ENCODE measurements around the gene MTARC2. TPM values are rescaled to one million over a fixed set of nuclear protein-coding genes. Genes with fewer than 3 reads are reported as not detected.

MTARC2 gene
- total and polyA plus RNA-seq, 2 of the 13 experiments (the other 11 are each of a cell fraction or from before 2014, with no cell fraction given), result 8.5 to 10.1 TPM

DNA sequence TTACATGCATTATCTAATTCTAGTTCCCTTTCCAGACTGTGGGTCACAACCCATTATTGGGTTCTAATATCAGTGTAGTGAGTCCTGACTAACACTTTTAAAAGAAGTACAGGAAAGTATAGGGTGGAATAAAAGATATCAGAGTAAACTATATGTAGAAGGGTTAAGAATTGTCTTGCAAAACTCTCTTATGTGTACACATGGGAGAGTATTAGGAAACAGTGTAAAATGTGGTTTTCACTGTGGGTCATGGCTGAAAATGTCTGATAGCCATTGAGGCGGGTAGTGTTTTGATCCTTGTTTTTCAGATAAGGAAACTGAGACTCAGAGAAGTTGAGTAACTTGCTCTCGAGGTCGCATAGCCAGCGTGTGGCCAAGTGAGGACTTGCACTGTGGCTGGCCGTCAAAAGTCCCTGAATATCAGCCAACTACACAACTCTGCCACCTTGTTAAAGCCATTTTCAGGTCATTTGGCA, 20.0 kb downstream of the MTARC2 start (continued):
- TF ChIP-seq, protein P1, sequence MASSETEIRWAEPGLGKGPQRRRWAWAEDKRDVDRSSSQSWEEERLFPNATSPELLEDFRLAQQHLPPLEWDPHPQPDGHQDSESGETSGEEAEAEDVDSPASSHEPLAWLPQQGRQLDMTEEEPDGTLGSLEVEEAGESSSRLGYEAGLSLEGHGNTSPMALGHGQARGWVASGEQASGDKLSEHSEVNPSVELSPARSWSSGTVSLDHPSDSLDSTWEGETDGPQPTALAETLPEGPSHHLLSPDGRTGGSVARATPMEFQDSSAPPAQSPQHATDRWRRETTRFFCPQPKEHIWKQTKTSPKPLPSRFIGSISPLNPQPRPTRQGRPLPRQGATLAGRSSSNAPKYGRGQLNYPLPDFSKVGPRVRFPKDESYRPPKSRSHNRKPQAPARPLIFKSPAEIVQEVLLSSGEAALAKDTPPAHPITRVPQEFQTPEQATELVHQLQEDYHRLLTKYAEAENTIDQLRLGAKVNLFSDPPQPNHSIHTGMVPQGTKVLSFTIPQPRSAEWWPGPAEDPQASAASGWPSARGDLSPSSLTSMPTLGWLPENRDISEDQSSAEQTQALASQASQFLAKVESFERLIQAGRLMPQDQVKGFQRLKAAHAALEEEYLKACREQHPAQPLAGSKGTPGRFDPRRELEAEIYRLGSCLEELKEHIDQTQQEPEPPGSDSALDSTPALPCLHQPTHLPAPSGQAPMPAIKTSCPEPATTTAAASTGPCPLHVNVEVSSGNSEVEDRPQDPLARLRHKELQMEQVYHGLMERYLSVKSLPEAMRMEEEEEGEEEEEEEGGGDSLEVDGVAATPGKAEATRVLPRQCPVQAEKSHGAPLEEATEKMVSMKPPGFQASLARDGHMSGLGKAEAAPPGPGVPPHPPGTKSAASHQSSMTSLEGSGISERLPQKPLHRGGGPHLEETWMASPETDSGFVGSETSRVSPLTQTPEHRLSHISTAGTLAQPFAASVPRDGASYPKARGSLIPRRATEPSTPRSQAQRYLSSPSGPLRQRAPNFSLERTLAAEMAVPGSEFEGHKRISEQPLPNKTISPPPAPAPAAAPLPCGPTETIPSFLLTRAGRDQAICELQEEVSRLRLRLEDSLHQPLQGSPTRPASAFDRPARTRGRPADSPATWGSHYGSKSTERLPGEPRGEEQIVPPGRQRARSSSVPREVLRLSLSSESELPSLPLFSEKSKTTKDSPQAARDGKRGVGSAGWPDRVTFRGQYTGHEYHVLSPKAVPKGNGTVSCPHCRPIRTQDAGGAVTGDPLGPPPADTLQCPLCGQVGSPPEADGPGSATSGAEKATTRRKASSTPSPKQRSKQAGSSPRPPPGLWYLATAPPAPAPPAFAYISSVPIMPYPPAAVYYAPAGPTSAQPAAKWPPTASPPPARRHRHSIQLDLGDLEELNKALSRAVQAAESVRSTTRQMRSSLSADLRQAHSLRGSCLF (CRISPR knock-in tag; IDR thresholded peaks at IDR 0.05; ENCODE audit: borderline replicate concordance), result no peak
- TF ChIP-seq XBP1 (CRISPR knock-in tag; IDR thresholded peaks at IDR 0.05) (no peak), ZNF615 (CRISPR knock-in tag; IDR thresholded peaks at IDR 0.05; ENCODE audit: borderline replicate concordance) (no peak), HDAC2 (CRISPR knock-in tag; IDR thresholded peaks at IDR 0.05) (0 out of 2 replicates have a peak, but pooled peaks have one; percentile 16), ZNF776 (CRISPR knock-in tag; IDR thresholded peaks at IDR 0.05) (no peak), ETV5 (CRISPR knock-in tag; IDR thresholded peaks at IDR 0.05; ENCODE audit: borderline replicate concordance) (no peak), NFKBIZ (CRISPR knock-in tag; IDR thresholded peaks at IDR 0.05) (no peak), ZNF546 (CRISPR knock-in tag; conservative IDR thresholded peaks at IDR 0.05) (no peak), MIER2 (CRISPR knock-in tag; IDR thresholded peaks at IDR 0.05) (no peak), TEAD3 (CRISPR knock-in tag; optimal IDR thresholded peaks at IDR 0.05; ENCODE audit: borderline replicate concordance) (peak; percentile 13), RAD51 (IDR thresholded peaks at IDR 0.05; ENCODE audit: borderline replicate concordance) (no peak), ZNF713 (CRISPR knock-in tag; IDR thresholded peaks at IDR 0.05) (no peak), IKZF1 (IDR thresholded peaks at IDR 0.05) (no peak), NR2F6 (IDR thresholded peaks at IDR 0.05) (peak; percentile 63), NR2F6 (CRISPR knock-in tag; IDR thresholded peaks at IDR 0.05) (peak; percentile 55)
- TF ChIP-seq, protein P2, sequence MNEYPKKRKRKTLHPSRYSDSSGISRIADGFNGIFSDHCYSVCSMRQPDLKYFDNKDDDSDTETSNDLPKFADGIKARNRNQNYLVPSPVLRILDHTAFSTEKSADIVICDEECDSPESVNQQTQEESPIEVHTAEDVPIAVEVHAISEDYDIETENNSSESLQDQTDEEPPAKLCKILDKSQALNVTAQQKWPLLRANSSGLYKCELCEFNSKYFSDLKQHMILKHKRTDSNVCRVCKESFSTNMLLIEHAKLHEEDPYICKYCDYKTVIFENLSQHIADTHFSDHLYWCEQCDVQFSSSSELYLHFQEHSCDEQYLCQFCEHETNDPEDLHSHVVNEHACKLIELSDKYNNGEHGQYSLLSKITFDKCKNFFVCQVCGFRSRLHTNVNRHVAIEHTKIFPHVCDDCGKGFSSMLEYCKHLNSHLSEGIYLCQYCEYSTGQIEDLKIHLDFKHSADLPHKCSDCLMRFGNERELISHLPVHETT (CRISPR knock-in tag; conservative IDR thresholded peaks at IDR 0.05), result no peak
- TF ChIP-seq, protein P3, sequence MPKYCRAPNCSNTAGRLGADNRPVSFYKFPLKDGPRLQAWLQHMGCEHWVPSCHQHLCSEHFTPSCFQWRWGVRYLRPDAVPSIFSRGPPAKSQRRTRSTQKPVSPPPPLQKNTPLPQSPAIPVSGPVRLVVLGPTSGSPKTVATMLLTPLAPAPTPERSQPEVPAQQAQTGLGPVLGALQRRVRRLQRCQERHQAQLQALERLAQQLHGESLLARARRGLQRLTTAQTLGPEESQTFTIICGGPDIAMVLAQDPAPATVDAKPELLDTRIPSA (CRISPR knock-in tag; IDR thresholded peaks at IDR 0.05; ENCODE audit: borderline replicate concordance), result no peak
- TF ChIP-seq, protein P4, sequence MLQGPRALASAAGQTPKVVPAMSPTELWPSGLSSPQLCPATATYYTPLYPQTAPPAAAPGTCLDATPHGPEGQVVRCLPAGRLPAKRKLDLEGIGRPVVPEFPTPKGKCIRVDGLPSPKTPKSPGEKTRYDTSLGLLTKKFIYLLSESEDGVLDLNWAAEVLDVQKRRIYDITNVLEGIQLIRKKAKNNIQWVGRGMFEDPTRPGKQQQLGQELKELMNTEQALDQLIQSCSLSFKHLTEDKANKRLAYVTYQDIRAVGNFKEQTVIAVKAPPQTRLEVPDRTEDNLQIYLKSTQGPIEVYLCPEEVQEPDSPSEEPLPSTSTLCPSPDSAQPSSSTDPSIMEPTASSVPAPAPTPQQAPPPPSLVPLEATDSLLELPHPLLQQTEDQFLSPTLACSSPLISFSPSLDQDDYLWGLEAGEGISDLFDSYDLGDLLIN (CRISPR knock-in tag; IDR thresholded peaks at IDR 0.05; ENCODE audit: borderline replicate concordance), result no peak
- TF ChIP-seq, protein P5, sequence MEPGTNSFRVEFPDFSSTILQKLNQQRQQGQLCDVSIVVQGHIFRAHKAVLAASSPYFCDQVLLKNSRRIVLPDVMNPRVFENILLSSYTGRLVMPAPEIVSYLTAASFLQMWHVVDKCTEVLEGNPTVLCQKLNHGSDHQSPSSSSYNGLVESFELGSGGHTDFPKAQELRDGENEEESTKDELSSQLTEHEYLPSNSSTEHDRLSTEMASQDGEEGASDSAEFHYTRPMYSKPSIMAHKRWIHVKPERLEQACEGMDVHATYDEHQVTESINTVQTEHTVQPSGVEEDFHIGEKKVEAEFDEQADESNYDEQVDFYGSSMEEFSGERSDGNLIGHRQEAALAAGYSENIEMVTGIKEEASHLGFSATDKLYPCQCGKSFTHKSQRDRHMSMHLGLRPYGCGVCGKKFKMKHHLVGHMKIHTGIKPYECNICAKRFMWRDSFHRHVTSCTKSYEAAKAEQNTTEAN (CRISPR knock-in tag; conservative IDR thresholded peaks at IDR 0.05), result no peak
- TF ChIP-seq, protein P6, sequence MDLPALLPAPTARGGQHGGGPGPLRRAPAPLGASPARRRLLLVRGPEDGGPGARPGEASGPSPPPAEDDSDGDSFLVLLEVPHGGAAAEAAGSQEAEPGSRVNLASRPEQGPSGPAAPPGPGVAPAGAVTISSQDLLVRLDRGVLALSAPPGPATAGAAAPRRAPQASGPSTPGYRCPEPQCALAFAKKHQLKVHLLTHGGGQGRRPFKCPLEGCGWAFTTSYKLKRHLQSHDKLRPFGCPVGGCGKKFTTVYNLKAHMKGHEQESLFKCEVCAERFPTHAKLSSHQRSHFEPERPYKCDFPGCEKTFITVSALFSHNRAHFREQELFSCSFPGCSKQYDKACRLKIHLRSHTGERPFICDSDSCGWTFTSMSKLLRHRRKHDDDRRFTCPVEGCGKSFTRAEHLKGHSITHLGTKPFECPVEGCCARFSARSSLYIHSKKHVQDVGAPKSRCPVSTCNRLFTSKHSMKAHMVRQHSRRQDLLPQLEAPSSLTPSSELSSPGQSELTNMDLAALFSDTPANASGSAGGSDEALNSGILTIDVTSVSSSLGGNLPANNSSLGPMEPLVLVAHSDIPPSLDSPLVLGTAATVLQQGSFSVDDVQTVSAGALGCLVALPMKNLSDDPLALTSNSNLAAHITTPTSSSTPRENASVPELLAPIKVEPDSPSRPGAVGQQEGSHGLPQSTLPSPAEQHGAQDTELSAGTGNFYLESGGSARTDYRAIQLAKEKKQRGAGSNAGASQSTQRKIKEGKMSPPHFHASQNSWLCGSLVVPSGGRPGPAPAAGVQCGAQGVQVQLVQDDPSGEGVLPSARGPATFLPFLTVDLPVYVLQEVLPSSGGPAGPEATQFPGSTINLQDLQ (CRISPR knock-in tag; IDR thresholded peaks at IDR 0.05), result no peak

Measured in HepG2 (cell line).